ENCODE results near the gene UNC5CL. TPM values are rescaled to one million over a fixed set of nuclear protein-coding genes. Genes with fewer than 3 reads are reported as not detected.
"Not testable (repeated sequence)": the region's sequence is repeated elsewhere in the genome, so short reads cannot be mapped to it uniquely, and the experiment has no call there.

Gene UNC5CL
- total RNA-seq, 2 experiments from 2014 or later = 1.1 to 1.6 TPM

DNA sequence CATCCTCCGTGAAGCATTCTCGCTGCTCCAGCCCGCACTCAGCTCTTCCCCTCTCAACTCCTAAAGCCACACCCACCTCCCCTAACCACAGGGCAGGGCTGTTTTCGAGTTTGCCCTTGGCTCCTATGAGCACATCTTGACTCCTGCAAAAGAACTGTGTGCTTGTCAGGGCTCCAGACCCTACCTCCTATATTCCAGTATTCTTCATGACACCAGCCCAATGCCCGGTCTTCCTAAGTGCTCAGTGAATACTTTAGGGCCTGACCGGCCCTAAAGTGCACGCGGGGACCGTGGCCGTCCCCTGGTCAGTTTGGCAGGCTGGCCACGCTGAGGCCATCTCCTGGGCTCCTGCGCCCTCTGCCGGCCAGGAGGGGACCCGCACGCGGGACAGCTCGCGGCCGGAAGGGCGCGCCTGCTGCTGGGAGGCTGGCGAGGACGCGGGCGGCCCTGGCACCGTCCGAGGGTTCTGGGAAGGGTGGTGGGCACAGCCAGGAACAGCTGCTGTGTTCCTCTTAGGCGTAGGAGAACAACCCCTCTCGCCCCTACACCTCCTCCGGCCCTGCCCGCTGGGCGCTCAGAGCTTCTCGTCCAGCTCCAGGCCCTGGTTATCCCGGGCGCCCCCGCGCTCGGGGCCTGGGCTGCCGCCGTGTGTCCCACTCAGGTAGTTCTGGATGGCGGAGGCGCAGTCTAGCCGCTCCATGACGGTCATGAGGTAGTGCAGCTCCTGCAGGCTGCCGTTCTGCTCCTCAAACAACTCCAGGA lies 11.0 kb downstream of the UNC5CL start:
- H3K4me1 Mint-ChIP-seq = peaks cover 27% of the 10 kb centered on the region
- POLR2A ChIA-PET = interaction anchor here (0.6 to 0.7 kb wide), 2 partner anchors 8 to 20 kb away, joined by 3 read pairs; no protein-coding TSS in a partner anchor
- peak; percentile 76 for DNase-seq

DNA sequence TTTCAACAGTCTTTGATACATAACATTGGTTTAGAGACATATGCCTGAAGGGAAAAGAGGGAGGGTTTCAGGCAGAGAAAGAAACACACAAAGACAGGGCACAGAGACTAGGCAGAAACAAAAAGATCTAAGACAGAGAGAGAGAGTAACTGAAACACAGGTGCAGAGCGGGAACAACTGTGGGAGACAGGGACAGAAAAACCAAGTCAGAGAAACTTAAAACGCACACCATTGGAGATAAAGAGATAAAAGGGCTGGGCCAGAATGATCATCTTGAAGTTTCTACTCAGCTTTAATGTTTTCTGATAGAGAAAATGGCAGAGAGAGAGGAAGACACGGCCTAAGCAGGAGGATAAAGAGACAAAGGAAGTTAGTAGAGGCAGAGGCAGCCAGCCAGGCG lies 11.8 kb downstream of the UNC5CL start:
- POLR2A ChIA-PET = no interaction called here
- no peaks in the 10 kb centered on the region for H3K9me3 Mint-ChIP-seq

More for the DNA sequence above, 11.0 kb downstream of the UNC5CL start:
- CTCF ChIA-PET = interaction anchor here (0.6 to 4.1 kb wide), 24 partner anchors 8 to 176 kb away, joined by 3 to 47 read pairs (median 5); partner anchors contain the start of genes NFYA, OARD1, TSPO2 and UNC5CL
- peak overlapping the region; percentile 92 for H3K27ac Mint-ChIP-seq
- H3K9me3 Mint-ChIP-seq = no peaks in the 10 kb centered on the region
- H3K4me3 Mint-ChIP-seq = peak overlapping the region; percentile 82
- no peaks in the 10 kb centered on the region for H3K27me3 Mint-ChIP-seq
- no peaks in the 10 kb centered on the region for H3K36me3 Mint-ChIP-seq (ENCODE audit: low read depth)

DNA sequence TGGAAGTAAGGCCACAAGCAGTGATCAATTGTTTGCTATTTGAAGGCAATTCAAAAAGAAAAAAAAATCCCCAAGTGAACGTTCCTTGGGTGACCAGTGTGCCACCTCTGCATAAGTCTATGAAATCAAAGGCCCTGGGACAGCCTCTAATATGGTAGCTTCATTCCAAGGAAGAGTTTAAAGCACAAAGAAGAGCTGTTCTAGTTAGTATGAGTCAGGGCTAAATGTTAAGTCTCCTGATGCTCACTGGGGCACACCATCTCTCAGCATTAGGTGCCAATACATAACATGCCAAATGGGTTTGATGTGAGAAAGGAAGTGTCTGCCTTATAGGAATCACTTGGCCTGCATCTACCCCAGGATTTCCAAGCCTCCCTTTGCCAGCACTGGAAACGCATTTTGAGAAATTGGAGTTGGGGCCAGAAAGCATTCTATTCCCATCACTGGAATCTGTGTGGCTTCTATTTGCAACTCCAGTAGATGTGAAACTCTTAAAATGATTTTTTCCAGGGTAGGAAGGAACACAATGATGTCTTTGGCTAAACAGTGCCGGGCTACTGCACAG lies 13.0 kb downstream of the UNC5CL start:
- Mint-ChIP-seq H3K27ac (no peak overlapping the region), H3K36me3 (ENCODE audit: low read depth) (no peaks in the 10 kb centered on the region), H3K4me3 (no peak overlapping the region), H3K27me3 (no peaks in the 10 kb centered on the region), H3K9me3 (no peaks in the 10 kb centered on the region), H3K4me1 (peaks cover 27% of the 10 kb centered on the region)
- CTCF ChIA-PET = interaction anchor here (0.6 to 3.6 kb wide), 5 partner anchors 9 to 1949 kb away, joined by 3 to 47 read pairs (median 3); no protein-coding TSS in a partner anchor
- no peak for DNase-seq
- POLR2A ChIA-PET = no interaction called here

More for the DNA sequence above, 11.8 kb downstream of the UNC5CL start:
- Mint-ChIP-seq H3K4me1 (peaks cover 27% of the 10 kb centered on the region), H3K4me3 (peak overlapping the region; percentile 82), H3K27me3 (no peaks in the 10 kb centered on the region), H3K27ac (peak overlapping the region; percentile 92), H3K36me3 (ENCODE audit: low read depth) (no peaks in the 10 kb centered on the region)
- CTCF ChIA-PET = interaction anchor here (0.8 to 4.1 kb wide), 17 partner anchors 9 to 135 kb away, joined by 3 to 47 read pairs (median 5); partner anchors contain the start of genes TSPO2 and UNC5CL
- DNase-seq = no peak

DNA sequence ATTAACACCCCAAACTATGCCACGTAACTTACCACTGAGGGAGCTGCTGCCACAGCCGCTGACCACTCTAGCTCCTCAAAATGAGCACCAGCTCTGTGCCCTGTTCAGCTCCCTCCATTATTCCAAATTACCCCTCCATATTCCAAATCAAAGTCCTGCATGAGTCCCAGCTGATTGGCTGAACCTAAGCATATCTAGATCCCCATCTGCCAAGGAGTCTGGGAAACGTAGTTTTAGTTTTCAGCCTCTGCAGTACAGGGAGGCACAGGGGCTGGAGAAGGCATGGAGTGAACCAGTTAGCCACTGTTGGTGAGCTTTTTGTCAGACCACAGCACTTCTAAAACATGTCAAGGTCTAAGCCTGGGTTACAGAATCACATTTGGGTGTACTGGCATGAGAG lies 15.9 kb downstream of the UNC5CL start:
- CTCF ChIA-PET = interaction anchor here (1.0 to 1.2 kb wide), 2 partner anchors 9 to 12 kb away, joined by 3 to 4 read pairs; no protein-coding TSS in a partner anchor
- POLR2A ChIA-PET = no interaction called here
- Mint-ChIP-seq H3K27ac (no peak overlapping the region), H3K4me1 (peaks cover 15% of the 10 kb centered on the region), H3K27me3 (no peaks in the 10 kb centered on the region), H3K36me3 (ENCODE audit: low read depth) (peaks cover 2% of the 10 kb centered on the region), H3K4me3 (no peak overlapping the region), H3K9me3 (peaks cover 2% of the 10 kb centered on the region)
- no peak for DNase-seq

DNA sequence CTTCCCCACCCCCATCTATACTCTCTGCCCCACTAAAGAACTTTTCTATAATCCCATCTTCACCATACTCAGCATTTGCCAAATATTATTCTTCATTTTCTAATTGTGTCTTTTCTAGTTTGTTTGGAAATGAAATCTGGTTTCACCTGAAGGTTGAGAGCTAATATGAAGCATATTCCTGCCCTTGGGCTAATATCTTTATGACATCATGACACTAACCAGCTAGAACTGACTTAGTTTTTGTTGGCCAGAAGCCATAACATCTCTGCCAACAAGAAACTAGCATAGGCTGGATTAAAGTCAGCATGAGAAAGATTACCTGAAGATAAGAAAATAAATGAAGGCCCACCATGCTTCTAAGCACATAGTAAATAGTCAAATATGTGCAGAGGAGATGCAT lies 16.7 kb downstream of the UNC5CL start:
- ChIA-PET POLR2A (no interaction called here), CTCF (interaction anchor here (1.0 kb wide), 1 partner anchor 8 kb away, joined by 4 read pairs; no protein-coding TSS in a partner anchor)
- Mint-ChIP-seq H3K4me1 (peaks cover 8% of the 10 kb centered on the region), H3K36me3 (ENCODE audit: low read depth) (peaks cover 2% of the 10 kb centered on the region), H3K9me3 (peaks cover 2% of the 10 kb centered on the region), H3K27ac (no peak overlapping the region), H3K4me3 (no peak overlapping the region), H3K27me3 (no peaks in the 10 kb centered on the region)
- no peak for DNase-seq

DNA sequence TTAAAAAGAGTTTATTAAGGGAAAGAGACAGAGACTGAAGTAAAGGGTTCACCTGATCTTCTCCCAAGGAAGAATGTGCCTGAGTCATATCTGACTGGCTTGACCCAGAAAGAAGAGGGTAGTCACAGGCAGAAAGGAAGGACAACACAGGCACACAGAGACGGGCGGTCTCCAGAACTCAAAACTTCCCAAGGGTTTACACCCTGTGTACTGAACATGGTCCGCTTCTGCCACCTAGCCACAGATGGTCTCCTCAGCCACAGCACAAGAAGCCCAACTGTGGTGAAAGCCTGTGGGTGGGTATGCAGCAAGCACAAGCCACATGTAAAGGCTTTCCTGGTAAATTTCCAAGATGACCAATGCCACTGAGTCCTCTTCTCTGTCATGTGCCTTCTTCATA lies 17.2 kb downstream of the UNC5CL start:
- H3K4me3 Mint-ChIP-seq = no peak overlapping the region
- H3K27ac Mint-ChIP-seq = no peak overlapping the region
- H3K4me1 Mint-ChIP-seq = peaks cover 4% of the 10 kb centered on the region
- CTCF ChIA-PET = no interaction called here
- POLR2A ChIA-PET = no interaction called here
- DNase-seq = no peak
- peaks cover 2% of the 10 kb centered on the region for H3K9me3 Mint-ChIP-seq
- H3K27me3 Mint-ChIP-seq = no peaks in the 10 kb centered on the region
- H3K36me3 Mint-ChIP-seq (ENCODE audit: low read depth) = peaks cover 2% of the 10 kb centered on the region

DNA sequence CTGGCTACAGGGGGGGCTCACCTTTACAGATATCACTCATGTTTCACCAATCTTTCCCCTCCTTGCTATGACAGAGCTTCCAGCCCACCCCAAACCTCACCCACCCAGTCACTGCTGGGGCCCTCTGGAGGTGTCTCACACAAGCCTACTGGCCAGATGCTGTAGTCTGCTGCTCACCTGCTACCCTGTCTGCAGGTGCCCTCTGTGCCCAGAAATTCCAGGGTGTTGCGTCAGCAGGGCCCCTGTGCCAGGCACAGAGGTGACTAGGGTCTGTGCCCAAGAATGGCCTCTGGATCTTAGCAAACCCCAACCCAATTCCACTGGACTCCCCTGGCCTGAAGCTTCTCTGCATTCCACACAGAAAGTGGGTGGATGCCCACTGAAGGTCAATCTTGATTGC lies 21.4 kb downstream of the UNC5CL start:
- CTCF ChIA-PET = interaction anchor here (6.9 kb wide), 1 partner anchor 10 kb away, joined by 47 read pairs; no protein-coding TSS in a partner anchor
- peaks cover 2% of the 10 kb centered on the region for H3K36me3 Mint-ChIP-seq (ENCODE audit: low read depth)
- H3K27ac Mint-ChIP-seq = no peak overlapping the region
- peaks cover 2% of the 10 kb centered on the region for H3K9me3 Mint-ChIP-seq
- no peak overlapping the region for H3K4me3 Mint-ChIP-seq
- H3K27me3 Mint-ChIP-seq = no peaks in the 10 kb centered on the region
- no peaks in the 10 kb centered on the region for H3K4me1 Mint-ChIP-seq
- POLR2A ChIA-PET = no interaction called here
- no peak for DNase-seq

DNA sequence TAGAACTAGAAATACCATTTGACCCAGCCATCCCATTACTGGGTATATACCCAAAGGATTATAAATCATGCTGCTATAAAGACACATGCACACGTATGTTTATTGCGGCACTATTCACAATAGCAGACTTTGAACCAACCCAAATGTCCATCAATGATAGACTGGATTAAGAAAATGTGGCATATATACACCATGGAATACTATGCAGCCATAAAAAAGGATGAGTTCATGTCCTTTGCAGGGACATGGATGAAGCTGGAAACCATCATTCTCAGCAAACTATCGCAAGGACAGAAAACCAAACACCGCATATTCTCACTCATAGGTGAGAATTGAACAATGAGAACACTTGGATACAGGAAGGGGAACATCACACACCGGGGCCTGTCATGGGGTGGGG lies 23.2 kb downstream of the UNC5CL start:
- CTCF ChIA-PET = interaction anchor here (6.9 kb wide), 1 partner anchor 11 kb away, joined by 47 read pairs; no protein-coding TSS in a partner anchor
- H3K27me3 Mint-ChIP-seq, POLR2A ChIA-PET: not testable (repeated sequence)

DNA sequence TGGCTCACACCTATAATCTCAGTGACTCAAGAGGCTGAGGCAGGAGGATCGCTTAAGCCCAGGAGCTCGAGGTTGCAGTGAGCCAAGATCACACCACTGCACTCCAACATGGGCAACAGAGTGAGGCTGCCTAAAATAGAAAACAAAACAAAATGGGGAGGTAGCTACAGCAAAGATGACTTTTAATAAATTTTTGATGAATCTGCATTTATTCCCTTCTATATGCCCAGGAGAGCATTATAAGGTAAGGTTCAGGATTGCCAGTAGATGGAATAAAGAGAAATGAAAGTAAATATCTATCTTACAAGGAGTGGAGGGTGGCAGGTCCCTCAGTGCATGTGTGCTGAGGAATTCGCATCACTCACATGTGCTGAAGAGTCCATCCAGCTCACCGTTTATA lies 24.2 kb downstream of the UNC5CL start:
- H3K36me3 Mint-ChIP-seq (ENCODE audit: low read depth) = no peaks in the 10 kb centered on the region
- H3K27me3 Mint-ChIP-seq = peaks cover 2% of the 10 kb centered on the region
- no peak overlapping the region for H3K27ac Mint-ChIP-seq
- CTCF ChIA-PET = interaction anchor here (1.3 to 6.9 kb wide), 2 partner anchors 8 to 12 kb away, joined by 4 to 47 read pairs; no protein-coding TSS in a partner anchor
- no peaks in the 10 kb centered on the region for H3K4me1 Mint-ChIP-seq
- H3K9me3 Mint-ChIP-seq = no peaks in the 10 kb centered on the region
- H3K4me3 Mint-ChIP-seq = no peak overlapping the region
- no peak for DNase-seq
- POLR2A ChIA-PET = no interaction called here

More for the DNA sequence above, 23.2 kb downstream of the UNC5CL start:
- H3K9me3 Mint-ChIP-seq; H3K4me1 Mint-ChIP-seq; DNase-seq; H3K36me3 Mint-ChIP-seq (ENCODE audit: low read depth); H3K27ac Mint-ChIP-seq; H3K4me3 Mint-ChIP-seq: not testable (repeated sequence)

DNA sequence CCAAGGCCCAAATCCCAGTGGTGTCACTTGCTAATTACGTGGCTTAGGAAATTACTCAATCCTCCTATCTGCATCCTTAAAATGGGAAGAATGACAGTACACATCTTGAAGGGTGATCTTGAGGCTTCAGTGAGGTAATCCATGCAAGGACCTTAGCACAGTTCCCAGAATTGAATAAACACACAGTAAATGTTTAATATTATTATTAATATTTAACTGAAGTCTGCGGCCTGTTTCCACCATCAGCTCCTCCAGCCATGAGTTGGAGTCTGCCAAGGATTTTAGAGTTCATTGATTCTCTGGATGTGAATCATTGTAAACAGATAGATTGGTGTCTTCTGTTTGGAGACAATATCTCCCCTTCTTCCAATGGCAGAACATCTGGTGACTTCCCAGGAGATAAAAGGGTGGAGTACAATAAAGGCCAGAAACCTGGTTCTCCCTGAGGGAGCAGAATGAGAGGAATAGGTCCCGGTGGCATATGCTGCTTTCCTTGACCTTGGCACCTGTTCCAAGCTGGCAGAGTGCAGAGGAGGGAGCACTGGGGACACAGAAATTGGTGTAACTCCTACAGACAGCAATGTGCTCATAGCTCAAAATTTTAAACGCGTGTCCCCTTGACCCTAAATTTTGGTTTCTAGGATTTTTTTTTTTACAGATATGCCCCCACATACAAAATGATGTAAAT lies 25.4 kb downstream of the UNC5CL start:
- ChIA-PET CTCF (interaction anchor here (1.3 to 6.9 kb wide), 2 partner anchors 9 to 14 kb away, joined by 4 to 47 read pairs; no protein-coding TSS in a partner anchor), POLR2A (no interaction called here)
- no peak overlapping the region for H3K27ac Mint-ChIP-seq
- H3K9me3 Mint-ChIP-seq = no peaks in the 10 kb centered on the region
- H3K27me3 Mint-ChIP-seq = peaks cover 6% of the 10 kb centered on the region
- H3K4me3 Mint-ChIP-seq = no peak overlapping the region
- H3K36me3 Mint-ChIP-seq (ENCODE audit: low read depth) = no peaks in the 10 kb centered on the region
- DNase-seq = no peak
- no peaks in the 10 kb centered on the region for H3K4me1 Mint-ChIP-seq

DNA sequence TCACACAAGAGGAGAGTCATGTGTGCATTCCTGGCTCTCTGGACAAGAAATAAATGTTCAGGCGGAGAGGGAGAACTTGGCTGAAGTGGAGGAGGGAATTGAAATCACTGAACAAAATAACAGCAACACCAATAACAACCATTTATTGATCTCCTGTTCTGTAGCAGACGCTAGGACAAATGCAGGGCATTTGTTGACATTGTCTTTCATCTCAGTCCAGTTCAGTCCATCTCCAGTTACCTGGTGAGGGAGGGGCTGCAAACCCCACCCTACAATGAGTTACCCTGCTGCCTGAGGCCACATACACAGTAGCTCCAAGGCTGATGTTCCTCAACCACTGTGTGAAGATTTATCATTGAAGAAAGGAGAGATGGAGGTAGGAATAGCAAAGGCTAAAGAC lies 27.3 kb downstream of the UNC5CL start:
- DNase-seq = no peak
- H3K9me3 Mint-ChIP-seq = no peaks in the 10 kb centered on the region
- H3K4me3 Mint-ChIP-seq = no peak overlapping the region
- H3K27me3 Mint-ChIP-seq = peaks cover 6% of the 10 kb centered on the region
- H3K27ac Mint-ChIP-seq = no peak overlapping the region
- no peaks in the 10 kb centered on the region for H3K36me3 Mint-ChIP-seq (ENCODE audit: low read depth)
- ChIA-PET POLR2A (no interaction called here), CTCF (interaction anchor here (1.7 to 2.7 kb wide), 2 partner anchors 7 to 24 kb away, joined by 3 to 10 read pairs; no protein-coding TSS in a partner anchor)
- H3K4me1 Mint-ChIP-seq = no peaks in the 10 kb centered on the region

DNA sequence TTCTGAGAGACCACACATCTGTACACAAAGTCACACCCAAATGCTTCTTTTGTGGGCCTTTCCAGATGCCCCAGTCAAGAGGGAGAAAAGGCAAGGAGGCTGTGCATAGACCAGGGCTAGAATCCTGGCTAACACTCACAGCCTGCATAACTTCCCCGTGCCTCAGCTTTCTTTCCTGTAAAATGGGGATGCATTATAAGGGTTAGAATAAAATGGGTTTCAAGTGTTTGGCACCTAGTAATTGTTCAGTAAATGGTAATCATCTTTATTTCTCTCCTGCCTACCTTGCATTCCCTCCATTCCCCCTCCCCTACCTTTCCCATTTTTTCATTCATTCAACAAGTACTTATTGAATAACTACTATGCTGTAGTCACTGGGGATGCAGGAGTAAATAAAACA lies 29.4 kb downstream of the UNC5CL start:
- Mint-ChIP-seq H3K4me1 (peaks cover 3% of the 10 kb centered on the region), H3K27ac (no peak overlapping the region), H3K27me3 (peaks cover 13% of the 10 kb centered on the region), H3K4me3 (no peak overlapping the region), H3K36me3 (ENCODE audit: low read depth) (no peaks in the 10 kb centered on the region), H3K9me3 (no peaks in the 10 kb centered on the region)
- DNase-seq = no peak
- ChIA-PET POLR2A (no interaction called here), CTCF (interaction anchor here (0.6 to 2.3 kb wide), 3 partner anchors 9 to 1549 kb away, joined by 3 to 13 read pairs (median 4); no protein-coding TSS in a partner anchor)

All from activated CD4-positive, alpha-beta T cell treated with anti-CD3 and anti-CD28 coated beads, Interleukin-2, amount 10 ng/mL, durations not matched to agents 7 days and 5 days (primary cell).